BJ (cell line): ENCODE data around the gene HS3ST3A1. TPM values are rescaled to one million over a fixed set of nuclear protein-coding genes. Genes with fewer than 3 reads are reported as not detected.

Experiments
- CTCF ChIA-PET: fragments of 350-600 bp; formaldehyde crosslinking; extraction: SDS; loops from one replicate; lab custom pipeline; 2021; ENCODE audit warnings: antibody characterized with exemption, inconsistent platforms; lab: Yijun Ruan, JAX
- POLR2A ChIA-PET: fragments of 300-600 bp; sonication (Branson Sonifier 250); formaldehyde crosslinking; extraction: SDS; loops from one replicate; lab custom pipeline; 2021; ENCODE audit warnings: antibody characterized with exemption; lab: Charles Lee
- DNase-seq: peaks from one replicate; pipeline ENCODE4 v3.0.0-alpha.2; 2011; ENCODE audit warnings: low read depth
- H3K27me3 ChIP-seq: 2 replicates; pipeline ENCODE4 v1.6.0; 2011; ENCODE audit warnings: low read length; ENCODE audit not compliant: control insufficient read depth, insufficient read depth
- H3K36me3 ChIP-seq: 2 replicates; pipeline ENCODE4 v1.5.1; 2011; ENCODE audit warnings: low read length; ENCODE audit not compliant: control insufficient read depth, insufficient read depth
- H3K4me3 ChIP-seq: 2 replicates; pipeline ENCODE4 v1.5.1; 2011; ENCODE audit warnings: low read depth, mild to moderate bottlenecking, control low read depth, low read length
- polyA plus RNA-seq: library from polyadenylated mRNA; depleted of rRNA; stranded (reverse); fragments of >200 nt; gene quantifications from 2 replicates; pipeline ENCODE4 v1.2.3, GENCODE V29; 2011
- TF ChIP-seq, protein P1 (sequence below): IDR thresholded peaks from 2 replicates; pipeline ENCODE4 v1.5.1; 2011; ENCODE audit warnings: low read depth, mild to moderate bottlenecking, control low read depth, inconsistent platforms, low read length, moderate library complexity; ENCODE audit not compliant: insufficient read depth

The HS3ST3A1 gene
- polyA plus RNA-seq, 1 experiment, result 7.5 TPM

DNA sequence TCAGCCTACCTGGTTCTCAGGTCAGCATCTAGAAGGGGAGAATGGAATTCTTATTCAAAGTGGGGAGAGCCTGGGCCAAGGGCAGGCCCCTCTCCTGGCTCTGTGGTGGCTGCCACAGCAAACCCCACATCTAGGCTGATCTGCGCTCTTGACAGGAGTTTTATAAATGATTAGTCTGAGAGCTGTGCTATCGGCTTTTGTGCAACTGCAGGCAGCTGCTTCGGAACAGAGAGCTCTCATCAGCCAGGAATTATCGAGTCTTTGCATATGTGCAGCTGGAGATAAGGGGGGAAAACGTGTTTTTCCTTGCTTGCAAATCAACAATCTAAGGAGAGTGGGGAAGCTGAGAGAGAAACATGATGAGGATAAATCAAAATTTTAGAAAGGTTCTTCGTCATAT, 91.7 kb downstream of the HS3ST3A1 start:
- CTCF ChIA-PET, result no interaction called here
- no peak for DNase-seq
- POLR2A ChIA-PET, result no interaction called here
- TF ChIP-seq, protein P1, sequence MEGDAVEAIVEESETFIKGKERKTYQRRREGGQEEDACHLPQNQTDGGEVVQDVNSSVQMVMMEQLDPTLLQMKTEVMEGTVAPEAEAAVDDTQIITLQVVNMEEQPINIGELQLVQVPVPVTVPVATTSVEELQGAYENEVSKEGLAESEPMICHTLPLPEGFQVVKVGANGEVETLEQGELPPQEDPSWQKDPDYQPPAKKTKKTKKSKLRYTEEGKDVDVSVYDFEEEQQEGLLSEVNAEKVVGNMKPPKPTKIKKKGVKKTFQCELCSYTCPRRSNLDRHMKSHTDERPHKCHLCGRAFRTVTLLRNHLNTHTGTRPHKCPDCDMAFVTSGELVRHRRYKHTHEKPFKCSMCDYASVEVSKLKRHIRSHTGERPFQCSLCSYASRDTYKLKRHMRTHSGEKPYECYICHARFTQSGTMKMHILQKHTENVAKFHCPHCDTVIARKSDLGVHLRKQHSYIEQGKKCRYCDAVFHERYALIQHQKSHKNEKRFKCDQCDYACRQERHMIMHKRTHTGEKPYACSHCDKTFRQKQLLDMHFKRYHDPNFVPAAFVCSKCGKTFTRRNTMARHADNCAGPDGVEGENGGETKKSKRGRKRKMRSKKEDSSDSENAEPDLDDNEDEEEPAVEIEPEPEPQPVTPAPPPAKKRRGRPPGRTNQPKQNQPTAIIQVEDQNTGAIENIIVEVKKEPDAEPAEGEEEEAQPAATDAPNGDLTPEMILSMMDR, result no peak
- Histone ChIP-seq H3K27me3 (no peaks in the 10 kb centered on the region), H3K36me3 (no peaks in the 10 kb centered on the region), H3K4me3 (no peak overlapping the region)

- no peaks in the 10 kb centered on the region for H3K27me3 ChIP-seq
- TF ChIP-seq, protein P1, result no peak
- DNase-seq, result no peak
- no peaks in the 10 kb centered on the region for H3K36me3 ChIP-seq
- no peak overlapping the region for H3K4me3 ChIP-seq
- ChIA-PET POLR2A (no interaction called here), CTCF (no interaction called here)
Measured at GRCh38 chr17:13509527-13509926, 92.2 kb downstream of the HS3ST3A1 start.

DNA sequence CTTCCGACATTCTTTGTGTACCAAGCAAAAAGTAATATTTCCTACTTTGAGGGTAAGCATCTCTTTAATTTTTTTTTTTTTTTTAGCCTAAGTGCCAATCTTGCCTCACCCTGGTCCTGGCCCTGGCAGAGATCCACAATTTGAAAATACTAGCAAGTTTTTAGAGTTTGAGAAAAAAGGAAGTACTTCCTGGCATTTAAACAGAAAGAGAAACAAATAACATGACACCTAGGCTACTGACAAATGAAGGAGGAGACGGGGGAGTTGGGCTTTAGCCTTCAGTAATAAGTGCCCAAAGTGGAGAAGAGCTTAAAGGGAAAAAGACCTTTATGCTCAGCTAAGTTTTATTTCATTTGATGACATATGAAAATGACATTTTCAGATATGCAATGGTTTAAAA, 92.8 kb downstream of the HS3ST3A1 start:
- POLR2A ChIA-PET, result no interaction called here
- no peak overlapping the region for H3K4me3 ChIP-seq
- no peaks in the 10 kb centered on the region for H3K36me3 ChIP-seq
- H3K27me3 ChIP-seq, result no peaks in the 10 kb centered on the region
- CTCF ChIA-PET, result no interaction called here
- TF ChIP-seq, protein P1, result no peak
- DNase-seq, result no peak

DNA sequence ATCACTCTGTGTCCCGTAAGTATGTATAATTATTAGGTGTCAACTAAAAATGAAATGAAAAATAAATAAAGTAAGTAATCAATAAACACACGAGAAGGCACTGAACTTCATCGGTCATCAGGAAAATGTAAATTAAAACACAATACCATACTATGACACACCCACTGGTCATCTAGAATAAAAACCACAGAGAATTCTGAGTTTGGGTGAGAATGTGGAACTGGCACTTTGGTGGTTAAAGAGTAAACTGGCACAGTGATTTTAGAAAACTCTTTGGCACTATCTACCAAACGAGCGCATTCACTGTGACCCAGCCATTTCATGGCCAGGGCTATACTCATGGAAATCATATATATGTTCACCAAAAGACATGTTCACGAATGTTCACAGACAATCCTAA, 98.2 kb downstream of the HS3ST3A1 start:
- ChIA-PET POLR2A (no interaction called here), CTCF (interaction anchor here (0.6 kb wide), 1 partner anchor 10 kb away, joined by 3 read pairs; no protein-coding TSS in a partner anchor)

GRCh38 chr17:13502263-13502662, 99.5 kb downstream of the HS3ST3A1 start:
- TF ChIP-seq, protein P1, result no peak
- CTCF ChIA-PET, result interaction anchor here (0.9 kb wide), 1 partner anchor 11 kb away, joined by 3 read pairs; no protein-coding TSS in a partner anchor

More for the DNA sequence above, 98.2 kb downstream of the HS3ST3A1 start:
- H3K4me3 ChIP-seq, result no peak overlapping the region
- no peaks in the 10 kb centered on the region for H3K36me3 ChIP-seq
- DNase-seq, result no peak
- TF ChIP-seq, protein P1, result no peak
- H3K27me3 ChIP-seq, result no peaks in the 10 kb centered on the region

More at GRCh38 chr17:13502263-13502662, 99.5 kb downstream of the HS3ST3A1 start:
- DNase-seq, result no peak
- Histone ChIP-seq H3K27me3 (no peaks in the 10 kb centered on the region), H3K4me3 (no peak overlapping the region), H3K36me3 (no peaks in the 10 kb centered on the region)
- POLR2A ChIA-PET, result no interaction called here
